OCI-LY1 (cell line): Measurements from ENCODE around the gene DMD.

Source experiments
- EZH2 ChIP-seq: fragments of 200-600 bp; sonication (generic), shearing (Covaris generic); IDR thresholded peaks from 2 replicates; pipeline ENCODE4 v1.8.0; 2017; ENCODE audit warnings: borderline replicate concordance, mixed run types, mild to moderate bottlenecking, antibody characterized with exemption, low read length, moderate library complexity, mixed read lengths
- TF ChIP-seq, protein P1 (sequence below): fragments of 200-600 bp; sonication (generic), shearing (Covaris generic); IDR thresholded peaks from 2 replicates; pipeline ENCODE4 v1.5.1; 2017; ENCODE audit warnings: mild to moderate bottlenecking, antibody characterized with exemption, low read length, moderate library complexity, mixed read lengths

DNA sequence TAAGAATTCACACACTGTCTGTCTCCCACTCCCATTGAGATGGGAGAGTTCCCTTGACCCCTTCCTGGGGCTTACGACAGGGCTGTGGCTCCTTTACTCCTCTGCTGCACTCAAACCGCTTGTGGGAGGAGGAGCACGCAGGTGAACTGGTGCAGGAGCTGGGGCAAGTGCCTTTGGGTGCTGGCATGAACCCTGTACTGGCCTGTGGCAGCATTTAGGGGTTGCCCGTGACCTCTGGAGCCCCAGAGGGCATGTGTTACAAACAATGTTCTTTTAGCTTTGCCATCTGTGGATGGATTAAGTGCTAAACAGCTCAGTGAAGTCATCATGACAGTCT lies 2117.7 kb downstream of the DMD start:
- TF ChIP-seq, protein P1, sequence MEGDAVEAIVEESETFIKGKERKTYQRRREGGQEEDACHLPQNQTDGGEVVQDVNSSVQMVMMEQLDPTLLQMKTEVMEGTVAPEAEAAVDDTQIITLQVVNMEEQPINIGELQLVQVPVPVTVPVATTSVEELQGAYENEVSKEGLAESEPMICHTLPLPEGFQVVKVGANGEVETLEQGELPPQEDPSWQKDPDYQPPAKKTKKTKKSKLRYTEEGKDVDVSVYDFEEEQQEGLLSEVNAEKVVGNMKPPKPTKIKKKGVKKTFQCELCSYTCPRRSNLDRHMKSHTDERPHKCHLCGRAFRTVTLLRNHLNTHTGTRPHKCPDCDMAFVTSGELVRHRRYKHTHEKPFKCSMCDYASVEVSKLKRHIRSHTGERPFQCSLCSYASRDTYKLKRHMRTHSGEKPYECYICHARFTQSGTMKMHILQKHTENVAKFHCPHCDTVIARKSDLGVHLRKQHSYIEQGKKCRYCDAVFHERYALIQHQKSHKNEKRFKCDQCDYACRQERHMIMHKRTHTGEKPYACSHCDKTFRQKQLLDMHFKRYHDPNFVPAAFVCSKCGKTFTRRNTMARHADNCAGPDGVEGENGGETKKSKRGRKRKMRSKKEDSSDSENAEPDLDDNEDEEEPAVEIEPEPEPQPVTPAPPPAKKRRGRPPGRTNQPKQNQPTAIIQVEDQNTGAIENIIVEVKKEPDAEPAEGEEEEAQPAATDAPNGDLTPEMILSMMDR, result no peak
- no peak for TF ChIP-seq EZH2
